Glutamatergic neuron (in vitro differentiated cells): ENCODE data around the gene TIAM2. TPM values are rescaled to one million over a fixed set of nuclear protein-coding genes. Genes with fewer than 3 reads are reported as not detected.
A peak's percentile ranks its signal among the peaks of the same experiment; 100 is the strongest.

Experiments used
- DNase-seq: peaks from one replicate; pipeline ENCODE4 v3.0.0; 2022
- H3K27ac Mint-ChIP-seq: one replicate; pipeline ENCODE4 v1.8.0; 2020; ENCODE audit warnings: mild to moderate bottlenecking, mixed read lengths, inconsistent platforms; ENCODE audit not compliant: unreplicated experiment
- H3K27me3 Mint-ChIP-seq: one replicate; pipeline ENCODE4 v1.8.0; 2020; ENCODE audit warnings: mild to moderate bottlenecking, moderate library complexity, mixed read lengths, inconsistent platforms; ENCODE audit not compliant: unreplicated experiment
- H3K36me3 Mint-ChIP-seq: one replicate; pipeline ENCODE4 v1.8.0; 2020; ENCODE audit warnings: mild to moderate bottlenecking, mixed read lengths, inconsistent platforms; ENCODE audit not compliant: unreplicated experiment
- H3K4me1 Mint-ChIP-seq: one replicate; pipeline ENCODE4 v1.8.0; 2020; ENCODE audit warnings: mild to moderate bottlenecking, low read depth, mixed read lengths, inconsistent platforms; ENCODE audit not compliant: unreplicated experiment
- H3K4me3 Mint-ChIP-seq: one replicate; pipeline ENCODE4 v1.8.0; 2020; ENCODE audit warnings: mild to moderate bottlenecking, mixed read lengths, inconsistent platforms; ENCODE audit not compliant: unreplicated experiment
- H3K9me3 Mint-ChIP-seq: one replicate; pipeline ENCODE4 v1.8.0; 2020; ENCODE audit warnings: mild to moderate bottlenecking, moderate library complexity, mixed read lengths, inconsistent platforms; ENCODE audit not compliant: unreplicated experiment
- CTCF ChIP-seq: fragments of 200-600 bp; sonication (generic); IDR thresholded peaks from one replicate; pipeline ENCODE4 v1.5.0; 2021; ENCODE audit not compliant: partially characterized antibody, unreplicated experiment
- total RNA-seq: library from RNA; stranded (reverse); fragmentation: NEBNext Ultra II Directional; extraction: Animal tissue kit (Norgen Biotek cat#: 25700); gene quantifications from one replicate; pipeline ENCODE4 v1.2.1, GENCODE V29; 2021; ENCODE audit not compliant: unreplicated experiment

Gene TIAM2
- total RNA-seq, 1 donor from 2014 or later: 113 TPM

GRCh38 chr6:155121699-155122098, 126.6 kb downstream of the TIAM2 start:
- no peak for TF ChIP-seq CTCF
- H3K27ac Mint-ChIP-seq: peak overlapping the region; percentile 90
- peaks cover 41% of the 10 kb centered on the region for H3K4me1 Mint-ChIP-seq
- H3K4me3 Mint-ChIP-seq: peak overlapping the region; percentile 86
- peak; percentile 80 for DNase-seq
- peaks cover 5% of the 10 kb centered on the region for H3K27me3 Mint-ChIP-seq
- H3K36me3 Mint-ChIP-seq: no peaks in the 10 kb centered on the region
- peaks cover 19% of the 10 kb centered on the region for H3K9me3 Mint-ChIP-seq

GRCh38 chr6:155122199-155122950, 127.3 kb downstream of the TIAM2 start:
- H3K27me3 Mint-ChIP-seq: peaks cover 5% of the 10 kb centered on the region
- H3K4me3 Mint-ChIP-seq: peak overlapping the region; percentile 86
- peak overlapping the region; percentile 90 for H3K27ac Mint-ChIP-seq
- no peak for DNase-seq
- H3K36me3 Mint-ChIP-seq: no peaks in the 10 kb centered on the region
- peaks cover 19% of the 10 kb centered on the region for H3K9me3 Mint-ChIP-seq
- TF ChIP-seq CTCF: no peak
- H3K4me1 Mint-ChIP-seq: peaks cover 46% of the 10 kb centered on the region

- H3K4me3 Mint-ChIP-seq: peak overlapping the region; percentile 60
- peaks cover 46% of the 10 kb centered on the region for H3K4me1 Mint-ChIP-seq
Observed at GRCh38 chr6:155123520-155123919, 128.4 kb downstream of the TIAM2 start.

GRCh38 chr6:155125906-155126305, 130.8 kb downstream of the TIAM2 start:
- Mint-ChIP-seq H3K9me3 (peaks cover 9% of the 10 kb centered on the region), H3K27me3 (peaks cover 9% of the 10 kb centered on the region), H3K27ac (peak overlapping the region; percentile 42), H3K4me1 (peaks cover 32% of the 10 kb centered on the region), H3K36me3 (no peaks in the 10 kb centered on the region), H3K4me3 (peak overlapping the region; percentile 21)
- DNase-seq: no peak
- no peak for TF ChIP-seq CTCF

More at GRCh38 chr6:155123520-155123919, 128.4 kb downstream of the TIAM2 start:
- H3K36me3 Mint-ChIP-seq: no peaks in the 10 kb centered on the region
- peaks cover 5% of the 10 kb centered on the region for H3K27me3 Mint-ChIP-seq
- no peak for TF ChIP-seq CTCF
- no peak for DNase-seq
- peaks cover 17% of the 10 kb centered on the region for H3K9me3 Mint-ChIP-seq
- peak overlapping the region; percentile 56 for H3K27ac Mint-ChIP-seq

GRCh38 chr6:155126727-155127439, 131.8 kb downstream of the TIAM2 start:
- Mint-ChIP-seq H3K4me1 (peaks cover 25% of the 10 kb centered on the region), H3K9me3 (peaks cover 7% of the 10 kb centered on the region), H3K27me3 (peaks cover 9% of the 10 kb centered on the region), H3K36me3 (no peaks in the 10 kb centered on the region), H3K27ac (peak overlapping the region; percentile 90), H3K4me3 (peak overlapping the region; percentile 20)
- no peak for TF ChIP-seq CTCF
- DNase-seq: no peak
